Mesenchymal stem cell (in vitro differentiated cells and primary cell): ENCODE data around the gene ITPKB.
A peak's percentile ranks its signal among the peaks of the same experiment; 100 is the strongest.

Experiments
- DNase-seq: peaks from one replicate; pipeline ENCODE4 v3.0.0-alpha.2; 2013
- H2AFZ ChIP-seq: one replicate; pipeline ENCODE4 v1.6.1; 2013; ENCODE audit warnings: low read depth, mild to moderate bottlenecking, control low read depth, inconsistent platforms, low read length, moderate library complexity
- H2AK5ac ChIP-seq: 2 replicates; pipeline ENCODE4 v1.6.1; 2013; ENCODE audit warnings: low read length, moderate library complexity, mild to moderate bottlenecking, inconsistent platforms; ENCODE audit not compliant: severe bottlenecking
- H2BK120ac ChIP-seq: one replicate; pipeline ENCODE4 v1.6.1; 2013; ENCODE audit warnings: low read depth, mild to moderate bottlenecking, inconsistent platforms, low read length, moderate library complexity
- H2BK12ac ChIP-seq, 2 experiments: one replicate each; pipeline ENCODE4 v1.6.1; 2013; ENCODE audit warnings: inconsistent platforms in 2 of 2, low read length in 2 of 2, mild to moderate bottlenecking in 2 of 2, moderate library complexity in 2 of 2, control low read depth in 1 of 2
- H2BK15ac ChIP-seq: one replicate; pipeline ENCODE4 v1.6.1; 2013; ENCODE audit warnings: mild to moderate bottlenecking, low read depth, inconsistent platforms; ENCODE audit not compliant: poor library complexity, severe bottlenecking
- H2BK5ac ChIP-seq: 2 replicates; pipeline ENCODE4 v1.6.1; 2013; ENCODE audit warnings: low read depth, mild to moderate bottlenecking, low read length, control low read depth, inconsistent platforms; ENCODE audit not compliant: poor library complexity, severe bottlenecking
- H3K14ac ChIP-seq, 2 experiments: one replicate each; pipeline ENCODE4 v1.6.1; 2013; ENCODE audit warnings: inconsistent platforms in 2 of 2, low read length in 2 of 2, control low read depth in 1 of 2, mild to moderate bottlenecking in 1 of 2, moderate library complexity in 1 of 2
- H3K18ac ChIP-seq, 2 experiments: one replicate each; pipeline ENCODE4 v1.6.1; 2013; ENCODE audit warnings: inconsistent platforms in 2 of 2, low read length in 2 of 2, control low read depth in 1 of 2, low read depth in 1 of 2, mild to moderate bottlenecking in 1 of 2
- H3K23ac ChIP-seq, 2 experiments: one replicate each; pipeline ENCODE4 v1.6.1; 2013; ENCODE audit warnings: inconsistent platforms in 2 of 2, low read length in 2 of 2, mild to moderate bottlenecking in 2 of 2, moderate library complexity in 2 of 2, control low read depth in 1 of 2
- H3K27ac ChIP-seq: 2 replicates; pipeline ENCODE4 v1.5.1; 2013; ENCODE audit warnings: mild to moderate bottlenecking, moderate library complexity, low read length, control low read depth, inconsistent platforms; ENCODE audit not compliant: poor library complexity, severe bottlenecking
- H3K27me3 ChIP-seq, 2 experiments: 2 replicates each; pipeline versions ENCODE4 v1.6.1 to v1.7.0; 2013; ENCODE audit warnings: low read length in 2 of 2, mild to moderate bottlenecking in 2 of 2, moderate library complexity in 2 of 2, control low read depth in 1 of 2, inconsistent platforms in 1 of 2; ENCODE audit not compliant: control insufficient read depth in 1 of 2, insufficient read depth in 1 of 2
- H3K36me3 ChIP-seq, 2 experiments: 2 replicates each; pipeline versions ENCODE4 v1.6.1 to v1.7.0; 2013; ENCODE audit warnings: low read length in 2 of 2, control low read depth in 1 of 2, inconsistent platforms in 1 of 2, low read depth in 1 of 2, mild to moderate bottlenecking in 1 of 2; ENCODE audit not compliant: insufficient read depth in 2 of 2, control insufficient read depth in 1 of 2
- H3K4ac ChIP-seq, 2 experiments: one replicate each; pipeline ENCODE4 v1.6.1; 2013; ENCODE audit warnings: inconsistent platforms in 2 of 2, low read length in 2 of 2, mild to moderate bottlenecking in 2 of 2, moderate library complexity in 2 of 2, control low read depth in 1 of 2, low read depth in 1 of 2
- H3K4me1 ChIP-seq: 2 replicates; pipeline ENCODE4 v1.6.1; 2013; ENCODE audit warnings: low read depth, low read length, control low read depth; ENCODE audit not compliant: control insufficient read depth, insufficient read depth
- H3K4me2 ChIP-seq: 2 replicates; pipeline ENCODE4 v1.6.1; 2013; ENCODE audit warnings: low read length, mild to moderate bottlenecking, inconsistent platforms; ENCODE audit not compliant: poor library complexity, severe bottlenecking
- H3K4me3 ChIP-seq, 2 experiments: 2 replicates each; pipeline versions ENCODE4 v1.5.1 to v1.7.0; 2013; ENCODE audit warnings: low read length in 2 of 2, mild to moderate bottlenecking in 2 of 2, control low read depth in 1 of 2, low read depth in 1 of 2; ENCODE audit not compliant: insufficient read depth in 1 of 2
- H3K79me1 ChIP-seq: replicated peaks from 2 replicates; pipeline ENCODE4 v1.6.1; 2013; ENCODE audit warnings: mild to moderate bottlenecking, control low read depth, low read length, inconsistent platforms; ENCODE audit not compliant: poor library complexity, severe bottlenecking
- H3K9ac ChIP-seq: 2 replicates; pipeline ENCODE4 v1.7.0; 2013; ENCODE audit warnings: mild to moderate bottlenecking, low read length, moderate library complexity
- H3K9me3 ChIP-seq: 2 replicates; pipeline ENCODE4 v1.7.0; 2013; ENCODE audit warnings: mild to moderate bottlenecking, low read length; ENCODE audit not compliant: control insufficient read depth
- H4K8ac ChIP-seq: one replicate; pipeline ENCODE4 v1.6.1; 2013; ENCODE audit warnings: inconsistent platforms, mild to moderate bottlenecking, low read length, moderate library complexity
- H4K91ac ChIP-seq: one replicate; pipeline ENCODE4 v1.6.1; 2013; ENCODE audit warnings: mild to moderate bottlenecking, low read length, inconsistent platforms
- WGBS: methylation state at CpG from one replicate; pipeline ENCODE4 v1.1.7; 2013; ENCODE audit warnings: mixed read lengths; 5-methylcytosine and 5-hydroxymethylcytosine counted together

The ITPKB gene

GRCh38 chr1:226785805-226786204, 46.7 kb upstream of the ITPKB start:
- Histone ChIP-seq H3K79me1 (no peaks in the 10 kb centered on the region), H2AK5ac (no peak overlapping the region), H4K8ac (no peak overlapping the region), H2BK12ac (no peak overlapping the region), H3K9ac (no peak overlapping the region), H3K23ac (no peak overlapping the region), H2AFZ (no peak overlapping the region), H3K4me2 (no peak overlapping the region), H3K9me3 (no peaks in the 10 kb centered on the region), H2BK15ac (no peak overlapping the region), H4K91ac (no peak overlapping the region), H3K14ac (no peak overlapping the region), H3K27ac (no peak overlapping the region), H3K18ac (no peak overlapping the region), H3K4me3 (no peak overlapping the region), H2BK120ac (no peak overlapping the region), H3K36me3 (no peaks in the 10 kb centered on the region), H3K4me1 (no peaks in the 10 kb centered on the region), H2BK5ac (no peak overlapping the region), H3K4ac (no peak overlapping the region), H3K27me3 (peaks cover 0 to 5% of the 10 kb centered on the region in 2 experiments)
- WGBS, result 100% methylated on average over 1 of the region's 2 CpGs
- no peak for DNase-seq

GRCh38 chr1:226784081-226785049, 45.3 kb upstream of the ITPKB start:
- H3K79me1 ChIP-seq, result no peaks in the 10 kb centered on the region
- no peak overlapping the region for H2BK12ac ChIP-seq
- H3K27ac ChIP-seq, result no peak overlapping the region
- no peak overlapping the region for H2BK120ac ChIP-seq
- H3K36me3 ChIP-seq, result no peaks in the 10 kb centered on the region
- no peak overlapping the region for H3K23ac ChIP-seq
- H3K27me3 ChIP-seq, result peaks cover 0 to 5% of the 10 kb centered on the region in 2 experiments
- no peak overlapping the region for H2AFZ ChIP-seq
- H4K8ac ChIP-seq, result no peak overlapping the region
- no peak overlapping the region for H2AK5ac ChIP-seq
- no peaks in the 10 kb centered on the region for H3K9me3 ChIP-seq
- 89% methylated on average over 19 of the region's 19 CpGs for WGBS
- H3K9ac ChIP-seq, result peak overlapping the region; percentile 9
- no peak for DNase-seq
- no peak overlapping the region for H3K4ac ChIP-seq
- no peak overlapping the region for H3K18ac ChIP-seq
- H2BK15ac ChIP-seq, result no peak overlapping the region
- no peak overlapping the region for H4K91ac ChIP-seq
- H3K4me3 ChIP-seq, result no peak overlapping the region
- no peaks in the 10 kb centered on the region for H3K4me1 ChIP-seq
- no peak overlapping the region for H3K4me2 ChIP-seq
- H3K14ac ChIP-seq, result no peak overlapping the region
- no peak overlapping the region for H2BK5ac ChIP-seq

DNA sequence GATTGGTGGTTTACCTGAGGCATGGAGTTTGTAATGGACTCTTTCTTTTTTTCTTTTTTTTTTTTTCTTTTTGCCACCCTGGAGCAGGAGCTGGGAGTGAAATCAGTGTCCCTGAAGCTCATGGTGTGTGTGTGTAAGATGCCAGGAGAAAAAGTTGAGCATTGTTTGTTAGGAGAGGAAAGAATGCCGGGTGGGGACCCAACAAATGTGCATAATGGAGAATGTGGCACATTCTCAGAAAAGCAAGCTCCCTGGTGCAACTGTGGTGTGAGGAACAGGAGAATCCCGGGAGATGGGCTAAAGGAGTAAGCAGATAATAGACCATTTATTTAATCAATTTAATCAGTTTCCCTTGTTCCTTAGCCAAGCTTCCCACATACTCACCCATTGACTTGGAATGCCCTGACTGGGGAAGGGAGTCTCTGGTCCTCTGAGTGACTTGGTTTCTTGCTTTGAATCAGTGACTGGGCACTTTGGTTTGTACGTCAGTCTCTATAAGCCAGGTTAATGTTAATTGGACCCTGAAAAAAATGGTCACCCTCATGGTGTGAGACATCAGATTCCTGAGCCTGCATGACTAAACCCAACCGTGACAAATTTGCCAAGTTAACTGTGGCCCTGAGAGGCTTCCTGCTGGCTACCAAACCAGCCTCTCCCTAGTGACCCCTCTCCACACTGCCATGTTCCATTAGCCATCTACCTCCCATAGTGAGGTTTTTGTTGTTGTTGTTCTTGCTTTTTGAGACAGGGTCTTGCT, 43.9 kb upstream of the ITPKB start:
- H3K79me1 ChIP-seq, result no peaks in the 10 kb centered on the region
- no peak overlapping the region for H2BK5ac ChIP-seq
- no peak overlapping the region for H2BK15ac ChIP-seq
- no peak overlapping the region for H3K14ac ChIP-seq
- H3K4me3 ChIP-seq, result no peak overlapping the region
- H3K27me3 ChIP-seq, result peaks cover 0 to 5% of the 10 kb centered on the region in 2 experiments
- H4K91ac ChIP-seq, result no peak overlapping the region
- H3K36me3 ChIP-seq, result no peaks in the 10 kb centered on the region
- H3K4ac ChIP-seq, result no peak overlapping the region
- H3K9me3 ChIP-seq, result no peaks in the 10 kb centered on the region
- no peak overlapping the region for H2BK120ac ChIP-seq
- no peak overlapping the region for H3K4me2 ChIP-seq
- no peak overlapping the region for H3K27ac ChIP-seq
- H4K8ac ChIP-seq, result no peak overlapping the region
- 87% methylated on average over 2 of the region's 4 CpGs for WGBS
- no peak overlapping the region for H3K18ac ChIP-seq
- H2BK12ac ChIP-seq, result no peak overlapping the region
- no peak overlapping the region for H2AFZ ChIP-seq
- H3K4me1 ChIP-seq, result peaks cover 7% of the 10 kb centered on the region
- DNase-seq, result no peak
- no peak overlapping the region for H2AK5ac ChIP-seq
- no peak overlapping the region for H3K23ac ChIP-seq
- H3K9ac ChIP-seq, result no peak overlapping the region

GRCh38 chr1:226781937-226782609, 43.0 kb upstream of the ITPKB start:
- no peak overlapping the region for H3K27ac ChIP-seq
- H3K23ac ChIP-seq, result no peak overlapping the region
- no peak overlapping the region for H3K4ac ChIP-seq
- H4K91ac ChIP-seq, result no peak overlapping the region
- no peak overlapping the region for H2BK5ac ChIP-seq
- 89% methylated on average over 7 of the region's 7 CpGs for WGBS
- no peak for DNase-seq
- no peak overlapping the region for H2AK5ac ChIP-seq
- no peaks in the 10 kb centered on the region for H3K9me3 ChIP-seq
- peaks cover 8% of the 10 kb centered on the region for H3K4me1 ChIP-seq
- H3K9ac ChIP-seq, result no peak overlapping the region
- no peak overlapping the region for H2BK15ac ChIP-seq
- H3K4me3 ChIP-seq, result no peak overlapping the region
- H4K8ac ChIP-seq, result no peak overlapping the region
- no peak overlapping the region for H2AFZ ChIP-seq
- no peaks in the 10 kb centered on the region for H3K79me1 ChIP-seq
- no peak overlapping the region for H3K14ac ChIP-seq
- H3K18ac ChIP-seq, result no peak overlapping the region
- no peaks in the 10 kb centered on the region for H3K36me3 ChIP-seq
- no peak overlapping the region for H2BK120ac ChIP-seq
- no peaks in the 10 kb centered on the region for H3K27me3 ChIP-seq
- no peak overlapping the region for H3K4me2 ChIP-seq
- no peak overlapping the region for H2BK12ac ChIP-seq
